Motor neuron (in vitro differentiated cells): Measurements from ENCODE around the gene PPP2R3B. TPM values are rescaled to one million over a fixed set of nuclear protein-coding genes. Genes with fewer than 3 reads are reported as not detected.

Experiments used
- ATAC-seq, 8 experiments: fragments of 200-7000 bp; cut with Tn5 transposase; replicated peaks in 6 of 8; 2 replicates each; pipeline ENCODE4 v1.8.0; 2021; ENCODE audit warnings: mild to moderate bottlenecking in 8 of 8, moderate library complexity in 8 of 8
- H3K27ac ChIP-seq, 2 donors: fragments of 250-450 bp; sonication (Bioruptor Pico); 2 replicates each; pipeline ENCODE4 v1.9.0; 2021; ENCODE audit warnings: antibody characterized with exemption in 2 of 2, mild to moderate bottlenecking in 2 of 2, moderate library complexity in 1 of 2
- H3K4me1 ChIP-seq, 2 donors: fragments of 250-450 bp; sonication (Bioruptor Pico); replicated peaks in 1 of 2; 2 replicates each; pipeline ENCODE4 v1.6.1; 2021; ENCODE audit warnings: antibody characterized with exemption in 2 of 2, mild to moderate bottlenecking in 2 of 2, moderate library complexity in 1 of 2
- H3K4me3 ChIP-seq, 5 donors: fragments of 250-450 bp; sonication (Bioruptor Pico); 2 replicates each; pipeline ENCODE4 v1.9.0; 2021; ENCODE audit warnings: antibody characterized with exemption in 5 of 5, mild to moderate bottlenecking in 5 of 5, moderate library complexity in 4 of 5
- WGBS, 10 experiments: fragments of 450-650 bp; shearing (Covaris generic); methylation state at CpG; one replicate each; pipeline ENCODE4 v1.0.0; 2022; 5-methylcytosine and 5-hydroxymethylcytosine counted together
- in situ Hi-C, 9 experiments: fragments of 400-800 bp; cut with MboI; loops; one replicate each; pipeline ENCODE4 v1.15.0; 2021; ENCODE audit warnings: low sequenced_read_pairs in 9 of 9, low pct_unique_long_range_greater_than_20kb in 2 of 9; ENCODE audit not compliant: unreplicated experiment in 9 of 9
- total RNA-seq, 8 experiments: library from RNA; unstranded; fragments of 300-600 nt; gene quantifications; 2 replicates each; pipeline versions ENCODE4 v1.2.3 to v1.2.4, GENCODE V29; 2022

The PPP2R3B gene
- total RNA-seq, 8 experiments from 2014 or later = 7.4 to 27.6 (median 17.9) TPM

GRCh38 chrX:323721-324628 is 62.7 kb downstream of the PPP2R3B start:
- in situ Hi-C loops = no loop called here
- H3K4me3 ChIP-seq = peak overlapping the region in 1 of 5 donors; percentile 16
- no peak overlapping the region for H3K27ac ChIP-seq
- peaks cover 0 to 4% of the 10 kb centered on the region in 2 donors for H3K4me1 ChIP-seq
- peak; percentile 6 to 82 (median 66) for ATAC-seq
- WGBS, 10 experiments = 0 to 53% (median 18%) methylated on average over 2 to 7 of the region's 38 CpGs; no CpG with 5 or more reads in 5 of the 10 experiments

- in situ Hi-C loops = no loop called here
- Histone ChIP-seq H3K4me1 (peaks cover 0 to 4% of the 10 kb centered on the region in 2 donors), H3K27ac (no peak overlapping the region), H3K4me3 (peak overlapping the region; percentile 67 to 90 (median 73))
- WGBS, 10 experiments = 0 to 29% (median 14%) methylated on average over 3 to 9 of the region's 24 CpGs; no CpG with 5 or more reads in 6 of the 10 experiments
- ATAC-seq = no peak
Observed at GRCh38 chrX:320126-320783, 66.5 kb downstream of the PPP2R3B start.

- in situ Hi-C loops = no loop called here
- ATAC-seq = no peak
- Histone ChIP-seq H3K27ac (peak overlapping the region; percentile 61 to 65), H3K4me3 (peak overlapping the region; percentile 67 to 90 (median 73)), H3K4me1 (peaks cover 0 to 4% of the 10 kb centered on the region in 2 donors)
- no CpG with 5 or more reads among the region's 41 CpGs for WGBS, 10 experiments
Observed at GRCh38 chrX:319579-320125, 67.1 kb downstream of the PPP2R3B start.

- peak within 1 kb of the TSS; percentile 88 to 93 for H3K27ac ChIP-seq
- 0 to 20% methylated on average over 1 to 4 of the region's 97 CpGs; no CpG with 5 or more reads in 8 of the 10 experiments for WGBS, 10 experiments
- H3K4me3 ChIP-seq = peak within 1 kb of the TSS; percentile 68 to 90 (median 73)
- ATAC-seq = peak; percentile 76 to 85 (median 80)
- in situ Hi-C loops = no loop called here
- peaks cover 0 to 4% of the 10 kb centered on the region in 2 donors for H3K4me1 ChIP-seq
Observed at GRCh38 chrX:318739-319578, 67.7 kb downstream of the PPP2R3B start, which contains the start of gene GTPBP6. TSS of gene GTPBP6 (minus strand) at chrX:318796. CDS start at chrX:318787, 9 bp downstream.

GRCh38 chrX:318068-318738 is 68.5 kb downstream of the PPP2R3B start:
- ATAC-seq = peak; percentile 61 to 72 (median 70)
- Histone ChIP-seq H3K4me1 (peaks cover 0 to 4% of the 10 kb centered on the region in 2 donors), H3K4me3 (peak overlapping the region; percentile 68 to 90 (median 73)), H3K27ac (peak overlapping the region; percentile 88 to 93)
- WGBS, 10 experiments = no CpG with 5 or more reads among the region's 61 CpGs
- in situ Hi-C loops = no loop called here

- in situ Hi-C loops = no loop called here
- 100% methylated on average over 1 to 2 of the region's 28 CpGs; no CpG with 5 or more reads in 8 of the 10 experiments for WGBS, 10 experiments
- peak in 1 of 8 experiments; percentile 8 for ATAC-seq
- H3K4me1 ChIP-seq = peaks cover 0 to 4% of the 10 kb centered on the region in 2 donors
- H3K4me3 ChIP-seq = peak overlapping the region; percentile 68 to 90 (median 73)
- H3K27ac ChIP-seq = no peak overlapping the region
Observed at GRCh38 chrX:317424-318067, 69.2 kb downstream of the PPP2R3B start.

GRCh38 chrX:316351-317325 is 70.1 kb downstream of the PPP2R3B start:
- no peak for ATAC-seq
- in situ Hi-C loops = no loop called here
- 95 to 100% (median 96%) methylated on average over 2 to 10 of the region's 50 CpGs; no CpG with 5 or more reads in 7 of the 10 experiments for WGBS, 10 experiments
- Histone ChIP-seq H3K4me1 (peaks cover 0 to 4% of the 10 kb centered on the region in 2 donors), H3K27ac (no peak overlapping the region), H3K4me3 (no peak overlapping the region)

- H3K4me3 ChIP-seq = no peak overlapping the region
- ATAC-seq = no peak
- no peak overlapping the region for H3K27ac ChIP-seq
- H3K4me1 ChIP-seq = no peaks in the 10 kb centered on the region
- WGBS, 10 experiments = 60 to 100% methylated on average over 1 to 3 of the region's 51 CpGs; no CpG with 5 or more reads in 8 of the 10 experiments
- in situ Hi-C loops = no loop called here
Observed at GRCh38 chrX:314781-315595, 71.7 kb downstream of the PPP2R3B start.

GRCh38 chrX:314049-314448 is 72.7 kb downstream of the PPP2R3B start:
- 98% methylated on average over 7 of the region's 34 CpGs; no CpG with 5 or more reads in 9 of the 10 experiments for WGBS, 10 experiments
- no peak for ATAC-seq
- no peak overlapping the region for H3K27ac ChIP-seq
- no peak overlapping the region for H3K4me3 ChIP-seq
- in situ Hi-C loops = no loop called here
- H3K4me1 ChIP-seq = no peaks in the 10 kb centered on the region

GRCh38 chrX:313546-313945 is 73.2 kb downstream of the PPP2R3B start:
- Histone ChIP-seq H3K27ac (no peak overlapping the region), H3K4me1 (no peaks in the 10 kb centered on the region), H3K4me3 (no peak overlapping the region)
- in situ Hi-C loops = no loop called here
- ATAC-seq = no peak
- WGBS, 10 experiments = 84 to 100% (median 98%) methylated on average over 1 to 8 of the region's 8 CpGs; no CpG with 5 or more reads in 4 of the 10 experiments
